Transverse colon (tissue), 4 donors: ENCODE data around the gene IL26. TPM values are rescaled to one million over a fixed set of nuclear protein-coding genes. Genes with fewer than 3 reads are reported as not detected.

Source experiments
- DNase-seq: peaks from one replicate; pipeline ENCODE4 v3.0.0-alpha.2; 2019
- H3K27ac ChIP-seq, 4 donors: fragments of 200-600 bp; sonication (generic); 2 replicates each; pipeline ENCODE4 v1.5.1; 2016 to 2018; ENCODE audit warnings: inconsistent platforms in 4 of 4
- H3K27me3 ChIP-seq: fragments of 200-600 bp; sonication (generic); 2 replicates; pipeline ENCODE4 v1.5.1; 2017; ENCODE audit warnings: inconsistent platforms
- H3K36me3 ChIP-seq, 4 donors: fragments of 200-600 bp; sonication (generic); 2 replicates each; pipeline ENCODE4 v1.5.1; 2017 to 2019; ENCODE audit warnings: inconsistent platforms in 4 of 4
- H3K4me1 ChIP-seq, 4 donors: fragments of 200-600 bp; sonication (generic); 2 replicates each; pipeline ENCODE4 v1.5.1; 2017 to 2020; ENCODE audit warnings: inconsistent platforms in 4 of 4
- H3K4me3 ChIP-seq, 4 donors: fragments of 200-600 bp; sonication (generic); 1 replicate in 1 of 4; 2 replicates in 3 of 4; pipeline versions ENCODE4 v1.5.1 to v1.6.1; 2017 to 2019; ENCODE audit warnings: inconsistent platforms in 4 of 4
- H3K9me3 ChIP-seq, 2 donors: fragments of 200-600 bp; sonication (generic); 2 replicates each; pipeline ENCODE4 v1.5.1; 2017 to 2019; ENCODE audit warnings: inconsistent platforms in 2 of 2
- CTCF ChIP-seq, 5 experiments: fragments of 200-600 bp in 3 of 5; fragments of 450-650 bp in 2 of 5; sonication (generic) in 3 of 5; IDR thresholded peaks; 1 replicate in 2 of 5; 2 replicates in 3 of 5; pipeline ENCODE4 v1.5.1; 2016 to 2017; ENCODE audit warnings: antibody characterized with exemption in 5 of 5, inconsistent platforms in 3 of 5, mild to moderate bottlenecking in 2 of 5, moderate library complexity in 1 of 5
- EP300 ChIP-seq: sonication (generic); formaldehyde crosslinking; IDR thresholded peaks from one replicate; pipeline ENCODE4 v1.6.1; 2017; ENCODE audit warnings: antibody characterized with exemption, low read depth
- POLR2A ChIP-seq: fragments of 450-650 bp; IDR thresholded peaks from one replicate; pipeline ENCODE4 v1.6.1; 2016; ENCODE audit warnings: antibody characterized with exemption, mild to moderate bottlenecking, moderate library complexity
- POLR2AphosphoS5 ChIP-seq, 3 donors: sonication (generic); formaldehyde crosslinking; IDR thresholded peaks; one replicate each; pipeline ENCODE4 v1.6.1; 2016; ENCODE audit warnings: antibody characterized with exemption in 3 of 3
- WGBS, 2 donors: methylation state at CpG; one replicate each; pipeline ENCODE4 v1.1.5; 2018; ENCODE audit warnings: low coverage in 1 of 2; 5-methylcytosine and 5-hydroxymethylcytosine counted together
- in situ Hi-C, 4 donors: fragments of 200-750 bp; cut with MboI; loops; one replicate each; pipeline versions ENCODE4 v1.15.0 to v1.15.1; 2017; ENCODE audit warnings: low sequenced_read_pairs in 3 of 4, low pct_ligation_motif_present in 1 of 4, low pct_unique_long_range_greater_than_20kb in 1 of 4
- intact Hi-C: fragments of 100-400 bp; cut with DNase I; formaldehyde crosslinking; loops from one replicate; pipeline ENCODE4 v1.15.1; 2023; ENCODE audit warnings: low total_unique reads
- total RNA-seq, 4 donors: library from RNA; depleted of rRNA; stranded (reverse); fragments of >200 nt; gene quantifications; one replicate each; pipeline ENCODE4 v1.1.0, GENCODE V29; 2016

IL26 gene
- total RNA-seq, 4 donors from 2014 or later: not detected

GRCh38 chr12:68173792-68174191, 51.8 kb downstream of the IL26 start:
- TF ChIP-seq EP300 (no peak), POLR2AphosphoS5 (IDR thresholded peaks at IDR 0.05) (no peak), POLR2A (no peak), CTCF (IDR thresholded peaks at IDR 0.05) (no peak)
- in situ Hi-C loops: no loop called here
- intact Hi-C loops: no loop called here
- DNase-seq: no peak
- Histone ChIP-seq H3K36me3 (no peaks in the 10 kb centered on the region), H3K9me3 (no peaks in the 10 kb centered on the region), H3K27me3 (no peaks in the 10 kb centered on the region), H3K4me1 (peaks cover 0 to 6% (median 0%) of the 10 kb centered on the region in 4 donors), H3K4me3 (no peak overlapping the region), H3K27ac (no peak overlapping the region)

GRCh38 chr12:68170726-68171125, 54.9 kb downstream of the IL26 start:
- in situ Hi-C loops: no loop called here
- WGBS, 2 donors: 74 to 93% methylated on average over 2 of the region's 2 CpGs

GRCh38 chr12:68169213-68169889, 56.3 kb downstream of the IL26 start:
- Histone ChIP-seq H3K4me1 (no peaks in the 10 kb centered on the region), H3K9me3 (no peaks in the 10 kb centered on the region), H3K4me3 (no peak overlapping the region), H3K36me3 (no peaks in the 10 kb centered on the region), H3K27me3 (no peaks in the 10 kb centered on the region), H3K27ac (no peak overlapping the region)
- no peak for TF ChIP-seq CTCF (IDR thresholded peaks at IDR 0.05)
- TF ChIP-seq EP300: no peak
- TF ChIP-seq POLR2AphosphoS5 (IDR thresholded peaks at IDR 0.05): no peak
- no peak for TF ChIP-seq POLR2A
- no peak for DNase-seq
- in situ Hi-C loops: no loop called here
- intact Hi-C loops: no loop called here
- WGBS, 2 donors: 100% methylated on average over 1 of the region's 1 CpG; no CpG with 5 or more reads in 1 of the 2 donors

More at GRCh38 chr12:68170726-68171125, 54.9 kb downstream of the IL26 start:
- Histone ChIP-seq H3K36me3 (no peaks in the 10 kb centered on the region), H3K27ac (no peak overlapping the region), H3K4me3 (no peak overlapping the region), H3K4me1 (no peaks in the 10 kb centered on the region), H3K27me3 (no peaks in the 10 kb centered on the region), H3K9me3 (no peaks in the 10 kb centered on the region)
- intact Hi-C loops: no loop called here
- DNase-seq: no peak
- TF ChIP-seq CTCF (IDR thresholded peaks at IDR 0.05): no peak
- no peak for TF ChIP-seq EP300

- TF ChIP-seq POLR2AphosphoS5 (IDR thresholded peaks at IDR 0.05) (no peak), POLR2A (no peak), CTCF (IDR thresholded peaks at IDR 0.05) (no peak), EP300 (no peak)
- H3K4me1 ChIP-seq: no peaks in the 10 kb centered on the region
- in situ Hi-C loops (no loop called here), intact Hi-C loops (no loop called here)
- no peaks in the 10 kb centered on the region for H3K36me3 ChIP-seq
- H3K4me3 ChIP-seq: no peak overlapping the region
- no peak for DNase-seq
- no peak overlapping the region for H3K27ac ChIP-seq
- 69 to 75% methylated on average over 5 of the region's 5 CpGs for WGBS, 2 donors
- no peaks in the 10 kb centered on the region for H3K27me3 ChIP-seq
- H3K9me3 ChIP-seq: no peaks in the 10 kb centered on the region
These were observed 59.2 kb downstream of the IL26 start for GRCh38 chr12:68166317-68166831.
